Fibroblast of skin of left biceps (primary cell): ENCODE data around the gene SNRPN.
"Not testable (repeated sequence)": the region's sequence is repeated elsewhere in the genome, so short reads cannot be mapped to it uniquely, and the experiment has no call there.

Source experiments
- DNase-seq, 2 experiments: peaks; one replicate each; pipeline ENCODE4 v3.0.0-alpha.2; 2013; ENCODE audit warnings: low read depth in 2 of 2

Gene SNRPN

GRCh38 chr15:24954783-24955530, at the start of gene SNRPN, which contains the start of gene SNURF:
SNRPN (plus strand) TSS chr15:24954987; CDS start chr15:24974454, 19,467 bp downstream.
SNURF (plus strand) TSS chr15:24954987; CDS start chr15:24955049, 62 bp downstream.
- DNase-seq: peak; percentile 13 to 14

GRCh38 chr15:24916305-24917009, 38.3 kb upstream of the SNRPN start:
- DNase-seq: no peak

- DNase-seq: no peak
Measured at GRCh38 chr15:24917431-24917830, 37.4 kb upstream of the SNRPN start.

- DNase-seq: no peak
Measured at GRCh38 chr15:24919446-24919845, 35.3 kb upstream of the SNRPN start.

- not testable (repeated sequence) for DNase-seq
Measured at GRCh38 chr15:24922781-24923180, 32.0 kb upstream of the SNRPN start.

GRCh38 chr15:24924153-24924552, 30.6 kb upstream of the SNRPN start:
- DNase-seq: no peak

- no peak for DNase-seq
Measured at GRCh38 chr15:24924621-24925020, 30.2 kb upstream of the SNRPN start.

GRCh38 chr15:24931874-24932732, 22.7 kb upstream of the SNRPN start:
- not testable (repeated sequence) for DNase-seq

GRCh38 chr15:24933716-24934115, 21.1 kb upstream of the SNRPN start:
- DNase-seq: no peak

GRCh38 chr15:24938224-24938623, 16.6 kb upstream of the SNRPN start:
- not testable (repeated sequence) for DNase-seq

GRCh38 chr15:24940236-24940635, 14.6 kb upstream of the SNRPN start:
- no peak for DNase-seq

- no peak for DNase-seq
Measured at GRCh38 chr15:24943361-24943760, 11.4 kb upstream of the SNRPN start.

- DNase-seq: no peak
Measured at GRCh38 chr15:24944954-24945353, 9.8 kb upstream of the SNRPN start.

- DNase-seq: no peak
Measured at GRCh38 chr15:24945711-24946110, 9.1 kb upstream of the SNRPN start.

GRCh38 chr15:24948495-24948894, 6.3 kb upstream of the SNRPN start:
- no peak for DNase-seq

- DNase-seq: no peak
Measured at GRCh38 chr15:24955531-24955921, 739 bp downstream of the SNRPN start.

- DNase-seq: peak; percentile 24 to 26
Measured at GRCh38 chr15:24956111-24956838, 1.5 kb downstream of the SNRPN start.

- DNase-seq: no peak
Measured at GRCh38 chr15:24957691-24958090, 2.9 kb downstream of the SNRPN start.

GRCh38 chr15:24961967-24962366, 7.2 kb downstream of the SNRPN start:
- DNase-seq: no peak

GRCh38 chr15:24962880-24963279, 8.1 kb downstream of the SNRPN start:
- DNase-seq: no peak

- DNase-seq: no peak
Measured at GRCh38 chr15:24966364-24967103, 11.7 kb downstream of the SNRPN start.
